HepG2 (cell line): Measurements from ENCODE around the gene CCDC85A. TPM values are rescaled to one million over a fixed set of nuclear protein-coding genes. Genes with fewer than 3 reads are reported as not detected.
A peak's percentile ranks its signal among the peaks of the same experiment; 100 is the strongest.

ENCODE experiments used
- ATAC-seq: fragments of 200-7000 bp; cut with Tn5 transposase; 3 replicates; pipeline ENCODE4 v1.9.1; 2020; ENCODE audit warnings: mild to moderate bottlenecking, moderate library complexity
- BruUV-seq: library from RNA; stranded (reverse); fragments of 400-500 nt; replicated peaks from 2 replicates; lab custom pipeline; 2021; lab: Mats Ljungman, UMichigan
- CTCF ChIA-PET: fragments of 300-600 bp; formaldehyde crosslinking; extraction: SDS; loops from one replicate; lab custom pipeline; 2021; ENCODE audit warnings: low total read pairs, inconsistent platforms, low intra/inter-chr PET ratio; lab: Yijun Ruan, JAX
- POLR2A ChIA-PET: fragments of 350-600 bp; sonication (Branson Sonifier 250); formaldehyde crosslinking; loops from one replicate; lab custom pipeline; 2020; ENCODE audit warnings: antibody characterized with exemption, inconsistent platforms; lab: Yijun Ruan, JAX
- DNase-seq: peaks from one replicate; pipeline ENCODE4 v3.0.0-alpha.2; 2015; ENCODE audit warnings: low spot score
- FAIRE-seq: peaks from 3 replicates; lab custom pipeline; 2011; peaks lifted over from hg19 to GRCh38; lab: Jason Lieb, UNC
- H2AFZ ChIP-seq: one replicate; pipeline ENCODE4 v1.6.1; 2011; ENCODE audit warnings: low read length, inconsistent platforms
- H3K27ac ChIP-seq: fragments of 300-600 bp; 3 replicates; pipeline ENCODE4 v1.8.0; 2011; ENCODE audit warnings: mixed run types, mild to moderate bottlenecking, mixed read lengths, low read length, inconsistent platforms; ENCODE audit not compliant: insufficient read depth; ENCODE audit errors: extremely low read length
- H3K27me3 ChIP-seq, 2 experiments: fragments of 200-600 bp in 1 of 2; 2 replicates in 1 of 2; 3 replicates in 1 of 2; pipeline versions ENCODE4 v1.6.0 to v1.8.0; 2011; ENCODE audit warnings: low read length in 2 of 2, mild to moderate bottlenecking in 2 of 2, moderate library complexity in 2 of 2, inconsistent platforms in 1 of 2; ENCODE audit not compliant: insufficient read depth in 2 of 2, control insufficient read depth in 1 of 2
- H3K36me3 ChIP-seq, 2 experiments: fragments of 200-600 bp in 1 of 2; replicated peaks in 1 of 2; 2 replicates in 1 of 2; 3 replicates in 1 of 2; pipeline versions ENCODE4 v1.5.1 to v1.8.0; 2011; ENCODE audit warnings: low read length in 2 of 2, inconsistent platforms in 1 of 2; ENCODE audit not compliant: insufficient read depth in 2 of 2, control insufficient read depth in 1 of 2
- H3K4me1 ChIP-seq: 2 replicates; pipeline ENCODE4 v1.5.1; 2012; ENCODE audit warnings: low read length, inconsistent platforms; ENCODE audit not compliant: insufficient read depth
- H3K4me2 ChIP-seq: 2 replicates; pipeline ENCODE4 v1.6.0; 2011; ENCODE audit warnings: low read depth, low read length, inconsistent platforms
- H3K4me3 ChIP-seq, 3 experiments: fragments of 200-600 bp in 1 of 3; sonication (generic), shearing (Covaris generic) in 1 of 3; replicated peaks in 1 of 3; 2 replicates each; pipeline ENCODE4 v1.5.1; 2011 to 2016; ENCODE audit warnings: low read length in 3 of 3, inconsistent platforms in 2 of 3, low read depth in 2 of 3, mild to moderate bottlenecking in 2 of 3, control low read depth in 1 of 3, mixed read lengths in 1 of 3; ENCODE audit not compliant: insufficient read depth in 1 of 3
- H3K79me2 ChIP-seq: one replicate; pipeline ENCODE4 v1.6.1; 2011; ENCODE audit warnings: low read length, inconsistent platforms; ENCODE audit not compliant: insufficient read depth
- H3K9ac ChIP-seq: 2 replicates; pipeline ENCODE4 v1.6.0; 2011; ENCODE audit warnings: mild to moderate bottlenecking, low read depth, low read length, inconsistent platforms; ENCODE audit not compliant: insufficient read depth
- H3K9me3 ChIP-seq: 2 replicates; pipeline ENCODE4 v1.5.1; 2012; ENCODE audit warnings: mild to moderate bottlenecking, low read length
- H4K20me1 ChIP-seq: 2 replicates; pipeline ENCODE4 v1.6.0; 2011; ENCODE audit warnings: inconsistent platforms, mild to moderate bottlenecking, low read length, moderate library complexity; ENCODE audit not compliant: insufficient read depth
- ESRRA ChIP-seq: sonication (generic); formaldehyde crosslinking; IDR thresholded peaks from 2 replicates; pipeline ENCODE4 v1.5.1; 2020; ENCODE audit warnings: mild to moderate bottlenecking, low read depth, missing genetic modification reagents
- ISX ChIP-seq: sonication (generic); formaldehyde crosslinking; conservative IDR thresholded peaks from 2 replicates; pipeline ENCODE4 v1.5.0; 2020; ENCODE audit warnings: missing genetic modification reagents
- NFKB2 ChIP-seq: sonication (generic); formaldehyde crosslinking; IDR thresholded peaks from 2 replicates; pipeline ENCODE4 v1.4.0; 2020; ENCODE audit warnings: missing genetic modification reagents, borderline replicate concordance
- STAG1 ChIP-seq: sonication (generic); formaldehyde crosslinking; IDR thresholded peaks from 2 replicates; pipeline ENCODE4 v1.4.0; 2020; ENCODE audit warnings: missing genetic modification reagents
- ZFP82 ChIP-seq: sonication (generic); formaldehyde crosslinking; IDR thresholded peaks from 2 replicates; pipeline ENCODE4 v1.5.1; 2020; ENCODE audit warnings: mild to moderate bottlenecking, missing genetic modification reagents, borderline replicate concordance
- ZNF7 ChIP-seq: IDR thresholded peaks from 2 replicates; pipeline ENCODE4 v1.6.1; 2016; ENCODE audit warnings: missing biosample characterization, missing genetic modification reagents
- ZNF839 ChIP-seq: sonication (generic); formaldehyde crosslinking; IDR thresholded peaks from 2 replicates; pipeline ENCODE4 v1.4.0; 2020; ENCODE audit warnings: missing genetic modification reagents, mild to moderate bottlenecking, borderline replicate concordance
- WGBS: methylation state at CpG from one replicate; pipeline ENCODE4 v1.1.6; 2017; ENCODE audit warnings: low lambda C conversion rate; 5-methylcytosine and 5-hydroxymethylcytosine counted together
- in situ Hi-C: cut with HindIII; loops from 2 replicates; pipeline ENCODE4 v1.10.0; 2017; ENCODE audit warnings: low pct_unique_long_range_greater_than_20kb; ENCODE audit not compliant: extremely low pct_ligation_motif_present
- intact Hi-C: fragments of 100-400 bp; cut with micrococcal nuclease; formaldehyde crosslinking; loops from one replicate; pipeline ENCODE4 v1.10.0; 2022; ENCODE audit not compliant: unreplicated experiment
- polyA plus RNA-seq, 8 experiments: library from polyadenylated mRNA; depleted of rRNA in 3 of 8; stranded (reverse) in 7 of 8; unstranded in 1 of 8; fragments of >200 nt; fragmentation: Illumina TruSeq in 4 of 8; extraction: Trizol in 4 of 8; gene quantifications; 2 replicates each; pipeline versions ENCODE4 v1.2.1 to v1.2.3, GENCODE V29; 2011 to 2016; ENCODE audit warnings: low read depth in 4 of 8, missing spikeins in 1 of 8, mixed read lengths in 1 of 8; ENCODE audit not compliant: insufficient read depth in 1 of 8
- total RNA-seq, 5 experiments: library from RNA; depleted of rRNA; stranded (reverse); fragments of >200 nt; fragmentation: Illumina TruSeq; extraction: Trizol; gene quantifications; 2 replicates each; pipeline ENCODE4 v1.2.3, GENCODE V29; 2016; ENCODE audit warnings: low read depth in 1 of 5
- TF ChIP-seq, protein P1 (sequence below): sonication (generic); formaldehyde crosslinking; IDR thresholded peaks from 2 replicates; pipeline ENCODE4 v1.5.0; 2020; ENCODE audit warnings: mild to moderate bottlenecking, missing genetic modification reagents, moderate library complexity
- TF ChIP-seq, protein P2 (sequence below): IDR thresholded peaks from 2 replicates; pipeline ENCODE4 v1.6.1; 2016; ENCODE audit warnings: low read depth, borderline replicate concordance

Gene CCDC85A
- total and polyA plus RNA-seq, 2 of the 13 experiments (the other 11 are each of a cell fraction or from before 2014, with no cell fraction given) = not detected

DNA sequence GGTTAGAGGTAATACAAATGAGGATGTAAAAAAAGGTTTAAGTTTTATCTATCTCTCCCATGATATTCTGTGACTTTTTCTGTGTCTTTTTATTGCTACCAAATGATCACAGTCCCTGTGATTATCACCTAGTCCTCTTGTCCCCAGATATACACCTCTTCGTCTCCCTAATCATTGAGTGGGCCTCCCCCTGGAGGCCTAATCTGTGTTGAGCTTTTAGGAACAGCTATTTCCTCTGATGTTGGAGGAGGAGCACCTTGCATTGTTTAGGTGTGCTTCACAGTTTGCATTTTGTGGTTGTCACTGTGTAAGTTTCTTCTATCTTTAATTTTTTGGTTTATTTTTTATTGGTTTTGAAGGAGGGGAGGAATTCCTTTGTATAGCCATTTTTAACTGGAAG is 33.3 kb downstream of the CCDC85A start:
- H3K4me3 ChIP-seq = no peak overlapping the region
- DNase-seq (no peak), FAIRE-seq (no peak), ATAC-seq (no peak; the same call in 2 of the 3 replicates)
- CTCF ChIA-PET = no interaction called here
- in situ Hi-C loops = no loop called here
- H3K36me3 ChIP-seq = no peaks in the 10 kb centered on the region
- BruUV-seq = no TSS peak
- no peaks in the 10 kb centered on the region for H3K27me3 ChIP-seq
- intact Hi-C loops = loop anchor here (1.0 kb wide), 1 partner anchor 26 kb away; no protein-coding TSS in a partner anchor
- POLR2A ChIA-PET = no interaction called here
- no peak overlapping the region for H3K9ac ChIP-seq
- no peaks in the 10 kb centered on the region for H3K4me1 ChIP-seq
- WGBS = 7% methylated on average over 1 of the region's 1 CpG
- H3K4me2 ChIP-seq = no peak overlapping the region
- TF ChIP-seq, protein P1, sequence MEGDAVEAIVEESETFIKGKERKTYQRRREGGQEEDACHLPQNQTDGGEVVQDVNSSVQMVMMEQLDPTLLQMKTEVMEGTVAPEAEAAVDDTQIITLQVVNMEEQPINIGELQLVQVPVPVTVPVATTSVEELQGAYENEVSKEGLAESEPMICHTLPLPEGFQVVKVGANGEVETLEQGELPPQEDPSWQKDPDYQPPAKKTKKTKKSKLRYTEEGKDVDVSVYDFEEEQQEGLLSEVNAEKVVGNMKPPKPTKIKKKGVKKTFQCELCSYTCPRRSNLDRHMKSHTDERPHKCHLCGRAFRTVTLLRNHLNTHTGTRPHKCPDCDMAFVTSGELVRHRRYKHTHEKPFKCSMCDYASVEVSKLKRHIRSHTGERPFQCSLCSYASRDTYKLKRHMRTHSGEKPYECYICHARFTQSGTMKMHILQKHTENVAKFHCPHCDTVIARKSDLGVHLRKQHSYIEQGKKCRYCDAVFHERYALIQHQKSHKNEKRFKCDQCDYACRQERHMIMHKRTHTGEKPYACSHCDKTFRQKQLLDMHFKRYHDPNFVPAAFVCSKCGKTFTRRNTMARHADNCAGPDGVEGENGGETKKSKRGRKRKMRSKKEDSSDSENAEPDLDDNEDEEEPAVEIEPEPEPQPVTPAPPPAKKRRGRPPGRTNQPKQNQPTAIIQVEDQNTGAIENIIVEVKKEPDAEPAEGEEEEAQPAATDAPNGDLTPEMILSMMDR (CRISPR knock-in tag) = peak; percentile 28; the same call in 1 of the 2 replicates
- TF ChIP-seq STAG1 (CRISPR knock-in tag) (peak; percentile 25; the same call in 1 of the 2 replicates), ISX (CRISPR knock-in tag) (no peak), ZNF7 (CRISPR knock-in tag) (no peak), ESRRA (CRISPR knock-in tag) (no peak), ZNF839 (no peak), ZFP82 (CRISPR knock-in tag) (no peak), NFKB2 (CRISPR knock-in tag) (no peak)
- TF ChIP-seq, protein P2, sequence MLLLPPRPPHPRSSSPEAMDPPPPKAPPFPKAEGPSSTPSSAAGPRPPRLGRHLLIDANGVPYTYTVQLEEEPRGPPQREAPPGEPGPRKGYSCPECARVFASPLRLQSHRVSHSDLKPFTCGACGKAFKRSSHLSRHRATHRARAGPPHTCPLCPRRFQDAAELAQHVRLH (CRISPR knock-in tag) = no peak
- no peaks in the 10 kb centered on the region for H4K20me1 ChIP-seq
- H3K27ac ChIP-seq = no peak overlapping the region
- no peak overlapping the region for H2AFZ ChIP-seq
- H3K9me3 ChIP-seq = no peaks in the 10 kb centered on the region
- H3K79me2 ChIP-seq = no peaks in the 10 kb centered on the region
